H4 (cell line): ENCODE measurements around the gene C12orf76. TPM values are rescaled to one million over a fixed set of nuclear protein-coding genes. Genes with fewer than 3 reads are reported as not detected.
"Not testable (repeated sequence)": the region's sequence is repeated elsewhere in the genome, so short reads cannot be mapped to it uniquely, and the experiment has no call there.

ENCODE experiments used
- DNase-seq: peaks from one replicate; pipeline ENCODE4 v3.0.0-alpha.2; 2015; ENCODE audit warnings: low spot score
- total RNA-seq: library from RNA; depleted of rRNA; stranded (reverse); fragments of >200 nt; shearing (Covaris generic); gene quantifications from 2 replicates; pipeline ENCODE4 v1.2.3, GENCODE V29; 2014

The C12orf76 gene
- total RNA-seq, 1 experiment from 2014 or later: 14.4 TPM

- DNase-seq: no peak
Observed at GRCh38 chr12:110023059-110023980, 25.0 kb downstream of the C12orf76 start.

- no peak for DNase-seq
Observed at GRCh38 chr12:110020956-110021355, 27.4 kb downstream of the C12orf76 start.

DNA sequence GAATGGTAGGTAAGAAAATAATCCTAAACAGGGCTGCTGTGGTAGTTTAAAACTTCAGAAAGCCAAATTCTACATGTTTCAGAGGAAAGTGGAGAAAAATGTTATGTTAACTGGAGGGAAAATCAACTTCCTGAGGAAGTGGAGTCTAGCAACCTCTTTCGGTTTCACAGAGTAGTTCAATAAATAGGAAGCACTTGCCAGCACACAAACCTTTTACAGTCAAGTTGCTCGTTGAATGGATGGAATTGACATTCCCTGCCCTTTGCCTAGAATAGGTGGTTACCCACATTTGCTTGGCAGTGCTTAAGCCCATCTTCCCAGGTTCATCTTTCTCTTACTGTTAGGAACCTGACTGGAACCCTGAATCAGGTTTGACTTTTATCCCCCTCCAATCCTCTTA lies 33.2 kb downstream of the C12orf76 start:
- DNase-seq: no peak

- DNase-seq: no peak
Observed at GRCh38 chr12:110012659-110013058, 35.7 kb downstream of the C12orf76 start.

DNA sequence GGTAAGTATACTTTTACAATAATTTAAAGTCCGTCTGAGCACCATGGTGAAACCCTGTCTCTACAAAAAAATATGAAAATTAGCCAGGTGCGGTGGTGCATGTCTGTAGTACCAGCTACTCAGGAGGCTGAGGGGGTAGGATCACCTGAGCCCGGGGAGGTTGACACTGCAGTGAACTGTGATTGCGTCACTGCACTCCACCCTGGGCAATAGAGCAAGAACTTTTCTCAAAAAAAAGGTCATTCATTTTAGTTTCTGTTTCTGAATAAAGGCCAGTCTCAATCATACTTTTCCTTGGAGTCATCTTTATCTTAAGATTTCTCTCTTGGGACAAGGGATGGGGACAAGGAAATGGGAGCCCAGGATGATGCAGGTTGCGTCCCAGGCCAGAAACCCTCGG lies 36.2 kb downstream of the C12orf76 start:
- DNase-seq: no peak

DNA sequence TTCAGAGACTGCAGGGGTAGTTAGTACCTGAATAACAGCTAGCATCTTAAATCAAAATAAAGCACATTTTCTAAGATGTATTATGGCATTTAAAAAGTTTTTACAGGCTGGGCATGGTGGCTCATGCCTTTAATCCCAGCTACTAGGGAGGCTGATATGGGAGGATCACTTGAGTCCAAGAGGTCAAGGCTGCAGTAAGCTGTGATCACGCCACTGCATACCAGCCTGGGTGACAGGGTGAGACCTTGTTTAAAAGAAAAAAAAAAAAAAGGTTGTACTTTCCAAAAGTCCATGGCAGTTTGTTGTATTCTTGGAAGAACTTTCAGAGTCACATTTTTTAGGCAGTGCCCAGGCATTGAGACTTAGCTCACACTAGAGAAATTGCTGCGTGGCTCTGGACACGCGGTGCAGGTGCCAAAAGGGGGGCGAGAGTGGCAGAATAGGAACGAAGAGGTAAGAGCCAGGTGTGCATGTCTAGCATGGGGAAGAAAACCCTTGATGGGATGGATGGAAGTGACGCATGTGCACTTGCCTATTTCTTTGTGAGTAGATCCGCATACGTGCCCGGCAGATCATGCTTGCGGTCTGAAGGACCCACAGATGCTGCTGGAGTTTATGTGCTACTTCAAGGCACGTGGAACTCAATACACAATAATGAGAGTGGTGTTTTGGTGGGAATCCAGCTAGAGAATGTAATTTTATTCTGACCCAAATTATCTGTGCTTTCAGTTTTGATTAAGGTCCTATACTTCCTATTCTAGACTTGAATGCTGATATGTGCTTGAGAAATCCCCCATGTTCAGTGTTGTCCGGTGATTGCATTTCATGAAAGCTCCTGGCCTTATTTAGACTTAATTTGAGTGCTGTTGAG lies 37.2 kb downstream of the C12orf76 start:
- DNase-seq: no peak

GRCh38 chr12:110008681-110009398 lies 39.5 kb downstream of the C12orf76 start:
- not testable (repeated sequence) for DNase-seq

DNA sequence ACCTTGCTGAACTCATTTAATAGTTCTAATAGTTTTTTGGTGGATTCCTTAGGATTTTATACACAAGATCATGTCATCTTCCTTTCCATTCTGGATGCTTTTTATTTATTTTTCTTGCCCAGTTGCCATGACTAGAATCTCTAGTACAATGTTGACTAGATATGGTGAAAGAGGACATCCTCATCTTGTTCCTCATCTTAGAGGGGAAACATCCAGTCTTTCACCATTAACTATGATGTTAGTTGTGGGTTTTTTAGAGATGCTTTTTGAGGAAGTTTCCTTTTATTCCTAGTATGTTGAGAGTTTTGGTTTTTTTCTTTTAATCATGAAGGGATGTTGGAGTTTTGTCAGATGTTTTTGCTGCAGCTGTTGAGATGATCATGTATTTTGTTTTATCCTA lies 40.4 kb downstream of the C12orf76 start:
- DNase-seq: no peak

DNA sequence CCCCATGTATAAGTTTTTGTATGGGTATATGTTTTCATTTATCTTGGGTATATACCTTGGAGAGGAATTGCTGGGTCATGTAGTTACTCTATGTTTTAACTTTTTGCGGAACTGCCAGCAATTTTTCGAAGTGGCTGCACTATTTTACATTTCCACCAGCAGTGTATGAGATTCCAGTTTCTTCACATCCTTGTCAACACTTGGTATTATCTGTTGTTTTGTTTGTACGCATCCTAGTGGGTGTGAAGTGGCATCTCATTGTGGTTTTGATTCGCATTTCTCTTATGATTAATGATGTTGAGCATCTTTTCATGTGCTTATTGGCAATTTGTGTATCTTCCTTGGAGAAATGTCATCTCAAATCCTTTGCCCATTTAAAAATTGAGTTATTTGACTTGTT lies 42.2 kb downstream of the C12orf76 start:
- no peak for DNase-seq

DNA sequence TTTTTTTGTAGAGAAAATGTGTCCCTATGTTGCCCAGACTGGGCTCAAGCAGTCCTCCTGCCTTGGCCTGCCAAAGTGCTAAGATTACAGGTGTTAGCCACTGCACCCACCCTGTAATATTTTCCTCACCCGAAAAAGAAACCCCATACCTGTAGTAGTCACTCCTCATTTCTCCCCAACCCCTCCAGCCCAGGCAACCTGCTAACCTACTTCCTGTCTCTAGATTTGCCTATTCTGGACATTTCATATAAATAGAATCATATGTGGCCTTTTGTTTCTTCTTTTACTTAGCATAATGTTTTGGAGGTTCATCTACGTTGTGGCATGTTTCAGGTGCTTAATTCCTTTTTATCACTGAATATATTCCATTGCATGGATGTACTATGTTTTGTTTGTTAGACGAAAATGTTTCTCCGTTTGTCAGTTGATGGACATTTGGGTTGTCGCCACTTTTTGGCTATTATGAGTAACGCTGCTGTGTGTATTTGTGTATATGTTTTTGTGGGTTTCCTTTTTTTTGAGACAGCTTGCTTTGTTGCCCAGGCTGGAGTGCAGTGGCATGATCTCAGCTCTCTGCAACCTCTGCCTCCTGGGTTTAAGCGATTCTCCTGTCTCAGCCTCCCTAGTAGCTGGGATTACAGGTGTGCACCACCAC lies 42.9 kb downstream of the C12orf76 start:
- no peak for DNase-seq

DNA sequence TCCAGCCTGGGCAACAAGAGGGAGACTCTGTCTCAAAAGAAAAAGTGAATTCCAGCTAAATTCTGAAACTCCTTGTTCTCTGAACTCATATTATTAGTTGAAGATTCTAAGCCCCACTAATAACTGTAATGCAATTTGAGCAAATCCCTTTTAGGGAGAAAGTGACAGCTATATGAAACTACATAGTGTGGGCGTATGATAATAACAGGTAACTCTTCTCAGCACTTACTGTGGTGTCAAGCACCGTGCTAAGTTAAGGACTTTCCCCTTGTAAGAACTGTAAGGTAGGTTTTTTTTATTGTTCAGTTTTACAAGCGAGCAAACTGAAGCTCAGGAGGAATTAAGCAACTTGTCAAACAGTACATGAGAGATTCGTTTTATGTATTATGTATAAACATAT lies 43.7 kb downstream of the C12orf76 start:
- no peak for DNase-seq

- no peak for DNase-seq
Observed at GRCh38 chr12:110002676-110003515, 45.4 kb downstream of the C12orf76 start.

GRCh38 chr12:110001596-110001995 lies 46.7 kb downstream of the C12orf76 start:
- DNase-seq: no peak

DNA sequence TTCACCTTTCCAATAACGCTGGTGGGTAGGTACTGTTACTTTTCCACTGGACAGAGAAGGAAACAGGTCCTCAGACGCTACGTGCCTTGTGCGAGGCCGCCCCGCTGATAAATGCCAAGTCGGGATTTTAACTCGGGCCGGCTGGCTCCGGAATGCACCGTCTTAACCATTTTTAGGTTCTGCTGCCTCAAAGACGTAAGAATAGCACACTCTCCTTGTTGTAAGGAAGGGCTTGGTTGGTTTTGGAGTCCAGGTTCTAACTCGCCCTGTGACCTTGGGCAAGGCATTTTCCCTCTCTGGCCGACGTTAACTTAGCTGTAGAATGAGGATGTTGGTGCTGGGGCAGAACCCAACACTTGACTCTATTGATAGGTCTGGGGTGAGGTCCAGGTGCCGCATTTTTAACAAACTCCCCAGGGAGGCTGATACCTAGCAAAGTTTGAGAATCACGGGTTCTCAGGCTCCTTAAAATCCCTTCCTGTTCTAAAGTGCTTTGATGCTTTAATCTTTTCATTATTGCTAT lies 48.3 kb downstream of the C12orf76 start:
- no peak for DNase-seq

DNA sequence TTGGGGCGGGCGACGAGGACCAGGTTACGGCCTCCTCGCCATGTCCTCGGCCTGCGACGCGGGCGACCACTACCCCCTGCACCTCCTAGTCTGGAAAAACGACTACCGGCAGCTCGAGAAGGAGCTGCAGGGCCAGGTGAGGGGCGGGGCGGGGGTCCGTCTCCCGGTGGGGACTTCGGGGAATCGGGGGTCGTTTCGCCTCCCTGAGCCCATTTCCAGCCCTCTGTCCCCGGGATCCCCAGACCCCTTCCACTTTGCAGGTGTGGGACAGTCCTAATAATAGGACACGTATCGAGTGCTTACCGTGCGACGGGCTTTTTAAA lies 48.7 kb downstream of the C12orf76 start:
- DNase-seq: no peak

- peak; percentile 86 for DNase-seq
Observed at GRCh38 chr12:109998904-109999648, 49.2 kb downstream of the C12orf76 start, which contains the start of gene ANKRD13A. ANKRD13A (plus strand) TSS chr12:109999430; CDS start chr12:109999689, 259 bp downstream.

DNA sequence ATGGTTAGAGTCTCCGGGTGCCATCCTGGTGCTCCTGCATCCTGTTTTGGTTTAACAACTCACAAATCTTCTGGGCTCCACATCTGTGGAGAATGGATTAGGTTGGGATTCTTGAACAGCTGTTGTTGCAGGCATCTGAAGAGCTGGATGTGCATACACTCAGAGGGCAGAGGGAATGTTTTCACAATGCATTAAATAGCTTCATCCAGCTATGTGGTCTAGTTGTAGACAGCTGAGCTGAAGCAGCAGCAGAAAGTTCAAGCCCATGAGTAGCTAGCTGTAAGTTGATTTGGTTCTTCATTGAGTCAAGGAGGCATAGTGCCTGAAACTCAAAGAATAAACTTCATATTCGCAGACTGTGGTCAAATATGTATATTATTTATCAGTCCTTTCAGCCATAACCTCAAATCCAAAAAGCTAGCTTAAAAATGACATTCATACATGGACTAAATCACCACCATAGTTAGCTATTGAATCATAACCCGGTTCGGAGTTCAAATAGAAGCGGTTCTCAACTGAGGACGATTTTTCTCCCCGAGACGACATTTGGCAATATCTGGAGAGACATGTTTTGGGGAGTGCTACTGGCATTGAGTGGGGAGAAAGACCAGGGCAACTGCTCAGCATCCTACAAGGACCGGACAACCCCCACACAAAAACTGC lies 50.0 kb downstream of the C12orf76 start:
- no peak for DNase-seq

DNA sequence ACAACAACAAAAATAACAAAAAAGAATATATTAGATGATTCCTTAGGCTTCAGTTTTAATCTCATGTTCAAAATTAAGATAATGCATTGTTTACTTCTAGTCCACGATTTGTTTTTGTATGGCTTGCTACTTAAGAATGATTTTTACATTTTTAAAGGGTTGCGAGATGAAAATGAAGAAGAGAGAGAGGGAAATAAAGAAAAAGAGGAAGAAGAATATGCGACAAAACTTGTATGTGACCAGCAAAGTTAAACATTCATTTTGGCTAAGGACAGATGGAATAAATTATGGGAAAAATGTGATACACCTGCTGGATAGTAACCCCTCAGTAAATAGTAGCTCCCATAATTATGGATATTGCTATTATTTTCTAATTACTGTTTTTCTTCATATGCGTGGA lies 50.9 kb downstream of the C12orf76 start:
- no peak for DNase-seq

GRCh38 chr12:109996483-109996853 lies 51.9 kb downstream of the C12orf76 start:
- no peak for DNase-seq
